Endothelial cell of umbilical vein (primary cell): ENCODE data around the gene CDK12. TPM values are rescaled to one million over a fixed set of nuclear protein-coding genes. Genes with fewer than 3 reads are reported as not detected.

Experiments used
- BruUV-seq: library from RNA; stranded (reverse); fragments of 400-500 nt; replicated peaks from 2 replicates; lab custom pipeline; 2021; lab: Mats Ljungman, UMichigan
- CTCF ChIA-PET: fragments of 300-600, 350-600 bp; sonication (Branson Sonifier 250); formaldehyde crosslinking; loops from one replicate; lab custom pipeline; 2021; ENCODE audit warnings: antibody characterized with exemption, inconsistent platforms; lab: Charles Lee
- POLR2A ChIA-PET: fragments of 300-600, 350-600 bp; sonication (Branson Sonifier 250); formaldehyde crosslinking; loops from one replicate; lab custom pipeline; 2021; ENCODE audit warnings: antibody characterized with exemption, inconsistent platforms; lab: Charles Lee
- DNase-seq: peaks from one replicate; pipeline ENCODE4 v3.0.0-alpha.2; 2011; ENCODE audit warnings: low read depth, low spot score
- FAIRE-seq: peaks from 2 replicates; lab custom pipeline; 2011; peaks lifted over from hg19 to GRCh38; lab: Jason Lieb, UNC
- H2AFZ ChIP-seq: 2 replicates; pipeline ENCODE4 v1.6.0; 2012; ENCODE audit warnings: low read depth, low read length, control low read depth, inconsistent platforms
- H3K27ac ChIP-seq: 2 replicates; pipeline ENCODE4 v1.5.1; 2011; ENCODE audit warnings: low read depth, mild to moderate bottlenecking, control low read depth, low read length, moderate library complexity; ENCODE audit not compliant: insufficient read depth
- H3K27me3 ChIP-seq, 2 experiments: 2 replicates each; pipeline versions ENCODE4 v1.6.0 to v1.6.1; 2011; ENCODE audit warnings: low read length in 2 of 2, mixed read lengths in 1 of 2; ENCODE audit not compliant: control insufficient read depth in 2 of 2, insufficient read depth in 2 of 2
- H3K36me3 ChIP-seq, 2 experiments: 2 replicates in 1 of 2; 3 replicates in 1 of 2; pipeline ENCODE4 v1.5.1; 2011; ENCODE audit warnings: low read length in 2 of 2, mild to moderate bottlenecking in 1 of 2, moderate library complexity in 1 of 2; ENCODE audit not compliant: control insufficient read depth in 2 of 2, insufficient read depth in 2 of 2; ENCODE audit errors: extremely low read depth in 1 of 2
- H3K4me1 ChIP-seq: 3 replicates; pipeline ENCODE4 v1.5.1; 2011; ENCODE audit warnings: mild to moderate bottlenecking, low read length; ENCODE audit not compliant: control insufficient read depth, insufficient read depth; ENCODE audit errors: extremely low read depth
- H3K4me2 ChIP-seq: 2 replicates; pipeline ENCODE4 v1.6.1; 2011; ENCODE audit warnings: low read length, control low read depth, mixed read lengths; ENCODE audit not compliant: insufficient read depth
- H3K4me3 ChIP-seq, 3 experiments: fragments of 200-600 bp in 1 of 3; sonication (generic), shearing (Covaris generic) in 1 of 3; replicated peaks in 1 of 3; 2 replicates each; pipeline ENCODE4 v1.5.1; 2011 to 2016; ENCODE audit warnings: control low read depth in 3 of 3, low read length in 3 of 3, mild to moderate bottlenecking in 2 of 3, inconsistent platforms in 1 of 3, low read depth in 1 of 3, moderate library complexity in 1 of 3; ENCODE audit not compliant: insufficient read depth in 1 of 3
- H3K79me2 ChIP-seq: 2 replicates; pipeline ENCODE4 v1.6.0; 2012; ENCODE audit warnings: low read length, inconsistent platforms; ENCODE audit not compliant: control insufficient read depth, insufficient read depth
- H3K9ac ChIP-seq: replicated peaks from 2 replicates; pipeline ENCODE3; 2011; ENCODE audit warnings: low read length, control low read depth; ENCODE audit not compliant: insufficient read depth; ENCODE audit errors: extremely low read depth
- H3K9me1 ChIP-seq: replicated peaks from 3 replicates; pipeline ENCODE4 v1.6.0; 2011; ENCODE audit warnings: mild to moderate bottlenecking, low read length; ENCODE audit not compliant: control insufficient read depth, insufficient read depth; ENCODE audit errors: extremely low read depth
- H3K9me3 ChIP-seq: replicated peaks from 2 replicates; pipeline ENCODE4 v1.5.1; 2012; ENCODE audit warnings: low read length, inconsistent platforms; ENCODE audit not compliant: control insufficient read depth, insufficient read depth
- H4K20me1 ChIP-seq: replicated peaks from 2 replicates; pipeline ENCODE3; 2011; ENCODE audit warnings: mild to moderate bottlenecking, low read length; ENCODE audit not compliant: control insufficient read depth, insufficient read depth; ENCODE audit errors: extremely low read depth
- CTCF ChIP-seq, 2 donors: IDR thresholded peaks; 1 replicate in 1 of 2; 2 replicates in 1 of 2; pipeline ENCODE4 v1.5.1; 2011; ENCODE audit warnings: low read length in 2 of 2, mild to moderate bottlenecking in 2 of 2, moderate library complexity in 2 of 2, control low read depth in 1 of 2, inconsistent platforms in 1 of 2, low read depth in 1 of 2; ENCODE audit not compliant: insufficient read depth in 1 of 2; ENCODE audit errors: extremely low read depth in 1 of 2
- EZH2 ChIP-seq: IDR thresholded peaks from 2 replicates; pipeline ENCODE4 v1.6.1; 2012; ENCODE audit warnings: borderline replicate concordance, low read depth, mild to moderate bottlenecking, moderate library complexity, low read length, inconsistent platforms; ENCODE audit not compliant: severe bottlenecking
- FOS ChIP-seq: IDR thresholded peaks from 2 replicates; pipeline ENCODE4 v1.6.1; 2011; ENCODE audit warnings: mild to moderate bottlenecking, low read length, moderate library complexity, borderline replicate concordance; ENCODE audit not compliant: insufficient read depth
- GATA2 ChIP-seq: IDR thresholded peaks from 2 replicates; pipeline ENCODE4 v1.7.0; 2011; ENCODE audit warnings: low read depth, mild to moderate bottlenecking, moderate library complexity, mixed read lengths, low read length; ENCODE audit not compliant: insufficient read length, insufficient read depth
- JUN ChIP-seq: IDR thresholded peaks from 2 replicates; pipeline ENCODE4 v1.6.1; 2011; ENCODE audit warnings: borderline replicate concordance, low read depth; ENCODE audit not compliant: insufficient read length, insufficient read depth
- MAX ChIP-seq: IDR thresholded peaks from 2 replicates; pipeline ENCODE4 v1.6.1; 2011; ENCODE audit not compliant: insufficient read depth, insufficient read length
- MYC ChIP-seq: IDR thresholded peaks from one replicate; pipeline ENCODE4 v1.6.1; 2011; ENCODE audit warnings: mild to moderate bottlenecking, low read depth, low read length
- POLR2A ChIP-seq: IDR thresholded peaks from 2 replicates; pipeline ENCODE4 v1.6.1; 2012; ENCODE audit warnings: low read depth, mild to moderate bottlenecking, control low read depth, low read length
- POLR2AphosphoS5 ChIP-seq: IDR thresholded peaks from 2 replicates; pipeline ENCODE4 v1.6.1; 2012; ENCODE audit warnings: low read depth, mild to moderate bottlenecking, control low read depth, low read length, moderate library complexity; ENCODE audit not compliant: insufficient read depth
- dilution Hi-C: fragments of 300-500 bp; cut with MboI; formaldehyde crosslinking; loops from one replicate; pipeline ENCODE4 v1.15.0; 2019; ENCODE audit warnings: low sequenced_read_pairs; ENCODE audit not compliant: extremely low pct_ligation_motif_present
- intact Hi-C: fragments of 100-400 bp; cut with micrococcal nuclease; formaldehyde crosslinking; loops from one replicate; pipeline ENCODE4 v1.10.0; 2022
- polyA plus RNA-seq, 4 experiments: library from polyadenylated mRNA; depleted of rRNA in 3 of 4; stranded (reverse) in 3 of 4; unstranded in 1 of 4; fragments of >200 nt; gene quantifications; 2 replicates each; pipeline versions ENCODE4 v1.2.1 to v1.2.3, GENCODE V29; 2011 to 2012; ENCODE audit warnings: missing spikeins in 1 of 4
- total RNA-seq: library from RNA; stranded (reverse); gene quantifications from 2 replicates; pipeline ENCODE4 v1.2.3, GENCODE V29; 2021

The CDK12 gene
- total and polyA plus RNA-seq, 2 donors (not counting 3 experiments of a cell fraction or from before 2014, with no cell fraction given): 14.2 to 55.4 TPM

GRCh38 chr17:39549747-39550573 lies 88.7 kb downstream of the CDK12 start:
- dilution Hi-C loops (no loop called here), intact Hi-C loops (loop anchor here (2.0 kb wide), 1 partner anchor 23 kb away; no protein-coding TSS in a partner anchor)
- FAIRE-seq (no peak), DNase-seq (no peak)
- no peaks in the 10 kb centered on the region for H3K79me2 ChIP-seq
- peaks cover 8% of the 10 kb centered on the region for H3K4me1 ChIP-seq
- no peaks in the 10 kb centered on the region for H4K20me1 ChIP-seq
- H3K9ac ChIP-seq: no peak overlapping the region
- H3K36me3 ChIP-seq: peaks cover 0 to 11% of the 10 kb centered on the region in 2 experiments
- TF ChIP-seq GATA2 (no peak), POLR2AphosphoS5 (no peak), FOS (no peak), MAX (no peak), CTCF (IDR thresholded peaks at IDR 0.05; ENCODE audit: extremely low read depth in 1 of 2, insufficient read depth in 1 of 2, low read depth in 1 of 2, low read length in 2 of 2) (no peak), POLR2A (no peak), JUN (no peak), MYC (no peak), EZH2 (no peak)
- no peak overlapping the region for H3K4me3 ChIP-seq
- no TSS peak for BruUV-seq
- ChIA-PET CTCF (interaction anchor here (1.5 to 8.6 kb wide), 4 partner anchors 26 to 85 kb away, joined by 4 to 164 read pairs (median 38); no protein-coding TSS in a partner anchor), POLR2A (no interaction called here)
- no peak overlapping the region for H3K27ac ChIP-seq
- H3K9me1 ChIP-seq: no peaks in the 10 kb centered on the region
- H3K27me3 ChIP-seq: no peaks in the 10 kb centered on the region
- no peak overlapping the region for H2AFZ ChIP-seq
- no peaks in the 10 kb centered on the region for H3K9me3 ChIP-seq
- no peak overlapping the region for H3K4me2 ChIP-seq
